HepG2 (cell line): ENCODE data around the gene RNASE8. TPM values are rescaled to one million over a fixed set of nuclear protein-coding genes. Genes with fewer than 3 reads are reported as not detected.

ENCODE experiments used
- CHCHD3 ChIP-seq: sonication (generic); formaldehyde crosslinking; IDR thresholded peaks from 2 replicates; pipeline ENCODE4 v1.8.0; 2022; ENCODE audit warnings: mild to moderate bottlenecking, missing genetic modification reagents, moderate library complexity
- ERF ChIP-seq: IDR thresholded peaks from 2 replicates; pipeline ENCODE4 v1.6.1; 2018; ENCODE audit warnings: missing biosample characterization, missing genetic modification reagents
- GABPB1 ChIP-seq: IDR thresholded peaks from 2 replicates; pipeline ENCODE4 v1.6.1; 2016; ENCODE audit warnings: mild to moderate bottlenecking, missing genetic modification reagents, moderate library complexity, missing compliant biosample characterization
- GMEB2 ChIP-seq: IDR thresholded peaks from 2 replicates; pipeline ENCODE4 v1.6.1; 2016; ENCODE audit warnings: missing biosample characterization, missing genetic modification reagents, low read depth
- HOXA3 ChIP-seq: sonication (generic); formaldehyde crosslinking; IDR thresholded peaks from 2 replicates; pipeline ENCODE4 v1.5.0; 2020; ENCODE audit warnings: missing genetic modification reagents
- JUN ChIP-seq: sonication (generic); formaldehyde crosslinking; IDR thresholded peaks from 2 replicates; pipeline ENCODE4 v1.4.0; 2020; ENCODE audit warnings: mild to moderate bottlenecking, missing genetic modification reagents
- KLF6 ChIP-seq: IDR thresholded peaks from 2 replicates; pipeline ENCODE4 v1.8.0; 2016; ENCODE audit warnings: missing biosample characterization, missing genetic modification reagents
- MYC ChIP-seq: sonication (generic); formaldehyde crosslinking; IDR thresholded peaks from 2 replicates; pipeline ENCODE4 v1.9.0; 2021; ENCODE audit warnings: missing genetic modification reagents, borderline replicate concordance
- RARA ChIP-seq: IDR thresholded peaks from 2 replicates; pipeline ENCODE4 v1.6.1; 2016; ENCODE audit warnings: missing genetic modification reagents, missing compliant biosample characterization
- RFXANK ChIP-seq: IDR thresholded peaks from 2 replicates; pipeline ENCODE4 v1.6.1; 2016
- SAP130 ChIP-seq: IDR thresholded peaks from 2 replicates; pipeline ENCODE4 v1.6.1; 2016; ENCODE audit warnings: low read depth
- SNAI1 ChIP-seq: sonication (generic); formaldehyde crosslinking; IDR thresholded peaks from 2 replicates; pipeline ENCODE4 v1.5.0; 2020; ENCODE audit warnings: mild to moderate bottlenecking, missing genetic modification reagents, borderline replicate concordance
- SNAPC2 ChIP-seq: sonication (generic); formaldehyde crosslinking; IDR thresholded peaks from 2 replicates; pipeline ENCODE4 v1.8.1; 2022; ENCODE audit warnings: mild to moderate bottlenecking, missing genetic modification reagents
- SP1 ChIP-seq, 2 experiments: fragments of 450-650 bp in 1 of 2; sonication (generic) in 1 of 2; formaldehyde crosslinking in 1 of 2; IDR thresholded peaks; 2 replicates each; pipeline versions ENCODE4 v1.4.0 to v1.6.1; 2016 to 2020; ENCODE audit warnings: missing genetic modification reagents in 1 of 2
- SP4 ChIP-seq: sonication (generic); formaldehyde crosslinking; IDR thresholded peaks from 2 replicates; pipeline ENCODE4 v1.8.1; 2023; ENCODE audit warnings: mild to moderate bottlenecking, missing genetic modification reagents
- SP5 ChIP-seq: IDR thresholded peaks from 2 replicates; pipeline ENCODE4 v1.6.1; 2016; ENCODE audit warnings: low read depth, borderline replicate concordance
- SRY ChIP-seq: sonication (generic); formaldehyde crosslinking; IDR thresholded peaks from 2 replicates; pipeline ENCODE4 v1.8.0; 2022; ENCODE audit warnings: mild to moderate bottlenecking, missing genetic modification reagents
- YY1 ChIP-seq: IDR thresholded peaks from 2 replicates; pipeline ENCODE4 v1.6.1; 2011; ENCODE audit warnings: low read length, low read depth, moderate library complexity, mild to moderate bottlenecking; ENCODE audit not compliant: insufficient read depth, insufficient replicate concordance
- ZC3H13 ChIP-seq: sonication (generic); formaldehyde crosslinking; IDR thresholded peaks from 2 replicates; pipeline ENCODE4 v1.8.1; 2023; ENCODE audit warnings: mild to moderate bottlenecking, missing genetic modification reagents, moderate library complexity
- ZFAT ChIP-seq: sonication (generic); formaldehyde crosslinking; conservative IDR thresholded peaks from 2 replicates; pipeline ENCODE4 v1.8.1; 2023; ENCODE audit warnings: missing genetic modification reagents, inconsistent platforms
- ZNF143 ChIP-seq: sonication (generic); formaldehyde crosslinking; IDR thresholded peaks from 2 replicates; pipeline ENCODE4 v1.4.0; 2020; ENCODE audit warnings: missing genetic modification reagents
- ZNF333 ChIP-seq: sonication (generic); formaldehyde crosslinking; IDR thresholded peaks from 2 replicates; pipeline ENCODE4 v1.4.0; 2020; ENCODE audit warnings: mild to moderate bottlenecking, missing genetic modification reagents, borderline replicate concordance
- ZNF672 ChIP-seq: sonication (generic); formaldehyde crosslinking; IDR thresholded peaks from 2 replicates; pipeline ENCODE4 v1.8.1; 2022; ENCODE audit warnings: missing genetic modification reagents
- ZNF879 ChIP-seq: sonication (generic); formaldehyde crosslinking; IDR thresholded peaks from 2 replicates; pipeline ENCODE4 v1.8.1; 2023; ENCODE audit warnings: missing genetic modification reagents
- polyA plus RNA-seq, 8 experiments: library from polyadenylated mRNA; depleted of rRNA in 3 of 8; stranded (reverse) in 7 of 8; unstranded in 1 of 8; fragments of >200 nt; fragmentation: Illumina TruSeq in 4 of 8; extraction: Trizol in 4 of 8; gene quantifications; 2 replicates each; pipeline versions ENCODE4 v1.2.1 to v1.2.3, GENCODE V29; 2011 to 2016; ENCODE audit warnings: low read depth in 4 of 8, missing spikeins in 1 of 8, mixed read lengths in 1 of 8; ENCODE audit not compliant: insufficient read depth in 1 of 8
- total RNA-seq, 5 experiments: library from RNA; depleted of rRNA; stranded (reverse); fragments of >200 nt; fragmentation: Illumina TruSeq; extraction: Trizol; gene quantifications; 2 replicates each; pipeline ENCODE4 v1.2.3, GENCODE V29; 2016; ENCODE audit warnings: low read depth in 1 of 5
- TF ChIP-seq, protein P1 (sequence below): IDR thresholded peaks from 2 replicates; pipeline ENCODE4 v1.6.1; 2016; ENCODE audit warnings: missing compliant biosample characterization, missing genetic modification reagents, borderline replicate concordance

Gene RNASE8
- total and polyA plus RNA-seq, 2 of the 13 experiments (the other 11 are each of a cell fraction or from before 2014, with no cell fraction given): not detected

DNA sequence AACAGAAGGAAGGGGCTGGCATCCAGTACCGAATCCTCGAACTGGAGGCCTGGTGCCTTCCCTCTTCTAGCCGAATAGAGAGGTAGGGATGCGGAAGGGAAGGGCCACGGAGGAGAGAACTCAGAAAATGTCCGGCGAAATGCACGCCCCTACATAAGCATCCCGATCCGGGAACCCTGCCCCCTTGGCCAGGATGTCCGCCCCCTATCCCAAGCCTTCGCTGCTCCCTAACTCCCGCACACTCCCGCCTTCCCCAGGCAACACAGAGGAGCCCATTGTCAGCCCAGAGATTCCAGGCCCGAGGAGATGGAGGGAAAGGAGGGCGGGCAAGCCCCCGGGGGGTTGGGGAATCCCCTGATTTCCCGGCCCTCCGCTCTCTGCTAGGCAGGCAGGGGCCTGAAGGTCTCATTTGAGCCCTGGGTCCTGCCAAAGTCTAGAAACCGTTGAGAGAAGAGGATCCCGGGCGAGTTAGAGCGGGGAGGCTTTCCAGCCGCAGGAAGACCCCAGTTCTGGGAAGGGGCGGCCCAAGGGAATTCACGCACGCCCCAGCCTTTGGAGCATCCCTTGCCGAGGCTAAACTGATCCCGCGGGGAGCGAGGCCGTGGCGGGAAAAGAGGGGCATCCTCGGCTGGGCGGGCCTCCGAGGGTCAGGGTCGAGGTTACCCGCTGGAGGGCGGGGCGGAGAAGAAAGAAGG, 11.9 kb downstream of the RNASE8 start (continued):
- TF ChIP-seq, protein P1, sequence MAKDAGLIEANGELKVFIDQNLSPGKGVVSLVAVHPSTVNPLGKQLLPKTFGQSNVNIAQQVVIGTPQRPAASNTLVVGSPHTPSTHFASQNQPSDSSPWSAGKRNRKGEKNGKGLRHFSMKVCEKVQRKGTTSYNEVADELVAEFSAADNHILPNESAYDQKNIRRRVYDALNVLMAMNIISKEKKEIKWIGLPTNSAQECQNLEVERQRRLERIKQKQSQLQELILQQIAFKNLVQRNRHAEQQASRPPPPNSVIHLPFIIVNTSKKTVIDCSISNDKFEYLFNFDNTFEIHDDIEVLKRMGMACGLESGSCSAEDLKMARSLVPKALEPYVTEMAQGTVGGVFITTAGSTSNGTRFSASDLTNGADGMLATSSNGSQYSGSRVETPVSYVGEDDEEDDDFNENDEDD (CRISPR knock-in tag): peak; percentile 88; the same call in 1 of the 2 replicates
- TF ChIP-seq ZNF672 (CRISPR knock-in tag) (0 out of 2 replicates have a peak, but pooled peaks have one; percentile 26), ZNF143 (CRISPR knock-in tag) (0 out of 2 replicates have a peak, but pooled peaks have one; percentile 27), ERF (no peak), HOXA3 (CRISPR knock-in tag) (peak; percentile 55), ZNF333 (CRISPR knock-in tag) (peak; percentile 51; the same call in 1 of the 2 replicates), YY1 (peak; percentile 58), CHCHD3 (CRISPR knock-in tag) (peak; percentile 36; the same call in 1 of the 2 replicates), SRY (CRISPR knock-in tag) (0 out of 2 replicates have a peak, but pooled peaks have one; percentile 49), ZNF879 (peak; percentile 75; the same call in 1 of the 2 replicates), ZFAT (no peak), SP4 (CRISPR knock-in tag) (peak; percentile 39; the same call in 1 of the 2 replicates), ZC3H13 (CRISPR knock-in tag) (peak; percentile 94), RARA (CRISPR knock-in tag) (peak; percentile 84), JUN (CRISPR knock-in tag) (peak; percentile 44; the same call in 1 of the 2 replicates), SP1 (IDR thresholded peaks at IDR 0.05) (no peak), SP1 (CRISPR knock-in tag; IDR thresholded peaks at IDR 0.05) (peak; percentile 75), GABPB1 (CRISPR knock-in tag) (peak; percentile 27; the same call in 1 of the 2 replicates), GMEB2 (CRISPR knock-in tag) (no peak), RFXANK (CRISPR knock-in tag) (no peak), SNAI1 (CRISPR knock-in tag) (peak; percentile 69; the same call in 1 of the 2 replicates), SAP130 (CRISPR knock-in tag) (peak; percentile 45), SP5 (CRISPR knock-in tag) (peak; percentile 41), MYC (CRISPR knock-in tag) (peak; percentile 34; the same call in 1 of the 2 replicates), SNAPC2 (CRISPR knock-in tag) (0 out of 2 replicates have a peak, but pooled peaks have one; percentile 71), KLF6 (CRISPR knock-in tag) (0 out of 2 replicates have a peak, but pooled peaks have one; percentile 9)
